Subcutaneous adipose tissue (tissue), 4 donors: ENCODE results near the gene CTXND1. TPM values are rescaled to one million over a fixed set of nuclear protein-coding genes. Genes with fewer than 3 reads are reported as not detected.

Source experiments
- CTCF ChIP-seq: fragments of 450-650 bp; IDR thresholded peaks from one replicate; pipeline ENCODE4 v1.5.1; 2016; ENCODE audit warnings: low read depth, mild to moderate bottlenecking, control low read depth, antibody characterized with exemption, moderate library complexity
- total RNA-seq, 4 donors: library from RNA; depleted of rRNA; stranded (reverse); fragments of >200 nt; gene quantifications; one replicate each; pipeline ENCODE4 v1.1.0, GENCODE V29; 2016

CTXND1 gene
- total RNA-seq, 4 donors from 2014 or later = not detected

DNA sequence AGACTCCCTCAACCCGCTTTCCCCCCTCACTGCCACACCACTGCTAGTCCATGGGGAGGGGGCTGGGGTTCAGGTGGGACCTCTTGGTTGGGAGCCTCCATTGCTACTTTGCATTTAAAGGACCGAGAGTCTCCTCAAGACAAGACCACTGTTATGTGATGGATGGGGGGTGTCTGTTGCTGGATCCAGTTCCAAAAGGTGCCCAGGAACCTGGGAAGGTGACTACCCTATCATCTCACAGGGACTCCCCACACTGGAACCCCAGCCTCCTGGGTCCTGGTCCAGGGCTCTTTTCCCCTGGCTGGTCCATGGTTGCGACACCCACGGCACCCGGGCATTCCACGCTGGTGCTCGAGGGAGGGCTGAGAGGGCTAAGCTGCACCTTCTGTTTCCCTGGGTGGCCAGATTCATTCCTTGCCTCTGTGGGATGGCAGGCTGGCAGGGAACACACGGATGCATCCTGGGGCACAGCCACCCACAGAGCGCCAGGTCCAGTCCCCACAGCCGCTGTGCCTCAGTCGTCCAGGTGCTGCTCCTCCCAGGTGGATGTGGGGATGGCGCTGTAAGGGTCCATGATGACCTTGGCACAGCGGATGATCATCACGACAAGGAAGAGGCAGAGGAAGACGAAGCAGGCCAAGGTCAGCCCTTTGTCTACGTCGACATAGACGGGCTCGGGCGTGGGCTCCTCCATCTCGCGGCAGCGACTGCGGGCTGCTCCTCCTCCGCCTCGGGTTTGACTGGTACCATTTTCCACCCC lies 50.6 kb downstream of the CTXND1 start:
- no peak for TF ChIP-seq CTCF

DNA sequence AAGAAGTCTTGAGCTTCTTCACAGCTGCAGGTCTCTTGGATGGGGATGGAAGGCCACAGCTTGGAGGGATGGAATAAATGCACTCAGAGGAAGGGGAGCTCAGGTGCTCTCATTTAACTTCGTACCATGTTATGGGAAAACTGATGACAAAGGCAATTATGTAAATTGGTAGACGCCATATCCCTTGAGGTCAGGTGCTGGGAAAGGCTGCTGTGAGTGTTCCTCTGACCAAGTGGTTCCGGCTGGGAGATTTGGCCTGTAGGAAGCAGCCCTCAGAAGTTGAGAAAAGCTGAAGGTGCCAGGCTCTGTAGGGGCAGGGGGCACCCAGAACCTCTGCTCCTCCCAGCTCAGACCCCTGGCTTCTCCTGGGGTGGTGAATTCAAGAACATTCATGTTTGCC lies 52.1 kb downstream of the CTXND1 start:
- TF ChIP-seq CTCF = no peak

GRCh38 chr15:80199366-80199765 lies 52.6 kb downstream of the CTXND1 start:
- TF ChIP-seq CTCF = no peak

DNA sequence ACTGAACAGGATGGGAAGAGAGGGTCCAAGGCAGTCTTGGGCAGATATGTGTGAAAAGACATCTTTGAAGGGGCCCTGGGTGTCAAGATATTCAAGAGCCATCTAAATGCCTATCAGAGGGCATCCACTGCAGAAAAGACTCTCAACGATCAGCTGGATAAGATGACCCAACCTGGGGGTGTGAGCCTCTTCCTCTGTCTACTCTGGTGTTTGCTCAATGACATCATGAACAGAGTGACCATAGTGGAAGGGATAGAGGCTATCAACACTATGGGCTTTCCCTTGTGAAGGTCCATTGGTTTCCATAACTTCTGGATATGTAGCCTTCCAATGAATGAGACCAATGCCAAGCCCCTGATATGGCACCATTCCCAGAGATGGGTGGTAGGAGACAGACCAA lies 57.1 kb downstream of the CTXND1 start:
- TF ChIP-seq CTCF = no peak

GRCh38 chr15:80194186-80194585 lies 57.8 kb downstream of the CTXND1 start:
- TF ChIP-seq CTCF = no peak

- no peak for TF ChIP-seq CTCF
Observed at GRCh38 chr15:80191897-80192595, 60.0 kb downstream of the CTXND1 start.

GRCh38 chr15:80191198-80191597 lies 60.8 kb downstream of the CTXND1 start:
- no peak for TF ChIP-seq CTCF
